AG10803 (cell line): ENCODE data around the gene STRN.
"Not testable (repeated sequence)": the region's sequence is repeated elsewhere in the genome, so short reads cannot be mapped to it uniquely, and the experiment has no call there.

Experiments
- DNase-seq: peaks from one replicate; pipeline ENCODE4 v3.0.0; 2010; ENCODE audit warnings: low read depth
- H3K4me3 ChIP-seq: 2 replicates; pipeline ENCODE4 v1.5.1; 2011; ENCODE audit warnings: mild to moderate bottlenecking, low read length, control low read depth
- TF ChIP-seq, protein P1 (sequence below): conservative IDR thresholded peaks from 2 replicates; pipeline ENCODE4 v1.5.1; 2011; ENCODE audit warnings: mild to moderate bottlenecking, low read length, control low read depth, inconsistent platforms

Gene STRN, protein sequence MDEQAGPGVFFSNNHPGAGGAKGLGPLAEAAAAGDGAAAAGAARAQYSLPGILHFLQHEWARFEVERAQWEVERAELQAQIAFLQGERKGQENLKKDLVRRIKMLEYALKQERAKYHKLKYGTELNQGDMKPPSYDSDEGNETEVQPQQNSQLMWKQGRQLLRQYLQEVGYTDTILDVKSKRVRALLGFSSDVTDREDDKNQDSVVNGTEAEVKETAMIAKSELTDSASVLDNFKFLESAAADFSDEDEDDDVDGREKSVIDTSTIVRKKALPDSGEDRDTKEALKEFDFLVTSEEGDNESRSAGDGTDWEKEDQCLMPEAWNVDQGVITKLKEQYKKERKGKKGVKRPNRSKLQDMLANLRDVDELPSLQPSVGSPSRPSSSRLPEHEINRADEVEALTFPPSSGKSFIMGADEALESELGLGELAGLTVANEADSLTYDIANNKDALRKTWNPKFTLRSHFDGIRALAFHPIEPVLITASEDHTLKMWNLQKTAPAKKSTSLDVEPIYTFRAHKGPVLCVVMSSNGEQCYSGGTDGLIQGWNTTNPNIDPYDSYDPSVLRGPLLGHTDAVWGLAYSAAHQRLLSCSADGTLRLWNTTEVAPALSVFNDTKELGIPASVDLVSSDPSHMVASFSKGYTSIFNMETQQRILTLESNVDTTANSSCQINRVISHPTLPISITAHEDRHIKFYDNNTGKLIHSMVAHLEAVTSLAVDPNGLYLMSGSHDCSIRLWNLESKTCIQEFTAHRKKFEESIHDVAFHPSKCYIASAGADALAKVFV

DNA sequence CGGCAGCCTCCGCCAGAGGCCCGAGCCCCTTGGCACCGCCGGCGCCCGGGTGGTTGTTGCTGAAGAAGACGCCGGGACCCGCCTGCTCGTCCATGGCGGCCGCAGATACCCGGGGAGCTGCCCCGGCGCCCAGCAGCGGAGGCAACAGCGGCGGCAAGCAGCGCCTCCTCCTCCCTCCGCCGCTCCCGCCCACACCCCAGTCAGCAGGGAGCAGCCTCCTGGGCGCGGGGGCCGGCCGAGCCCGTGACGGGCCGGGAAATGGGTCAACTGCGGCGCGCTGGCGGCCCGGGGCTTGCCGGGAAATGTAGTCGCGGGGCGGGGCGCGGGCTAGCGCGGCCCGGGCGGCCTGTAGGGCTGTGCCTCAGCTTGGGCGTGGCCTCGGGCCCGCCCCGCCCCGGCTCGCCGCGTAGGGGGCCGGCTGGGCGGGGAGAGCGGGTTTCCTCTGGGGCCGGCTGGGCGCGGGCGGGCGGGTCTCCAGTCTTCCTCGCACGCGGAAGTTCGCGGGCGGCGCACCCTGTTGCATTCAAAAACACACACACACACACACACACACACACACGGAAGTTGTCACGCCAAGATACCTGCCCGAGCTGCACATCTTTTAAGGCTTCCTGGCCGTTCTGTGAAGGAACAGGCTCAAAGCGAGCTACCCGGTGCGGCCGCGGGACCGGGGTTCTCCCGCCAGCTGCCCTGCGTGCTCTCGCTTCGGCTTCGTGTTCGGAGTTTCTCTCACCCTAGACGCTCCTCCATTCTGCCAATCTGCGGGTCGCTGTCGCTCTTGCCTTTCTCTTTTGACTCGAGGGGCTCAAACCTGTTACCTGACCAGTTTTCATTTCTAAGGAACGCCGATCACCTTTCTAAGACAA is at the start of gene STRN:
Gene STRN, minus strand, starts transcription at position 167 of the 866 bp plus-strand sequence. Its CDS starts 73 bp downstream, at position 94.
- peak; percentile 96 for DNase-seq
- H3K4me3 ChIP-seq: peak within 1 kb of the TSS; percentile 91
- TF ChIP-seq, protein P1, sequence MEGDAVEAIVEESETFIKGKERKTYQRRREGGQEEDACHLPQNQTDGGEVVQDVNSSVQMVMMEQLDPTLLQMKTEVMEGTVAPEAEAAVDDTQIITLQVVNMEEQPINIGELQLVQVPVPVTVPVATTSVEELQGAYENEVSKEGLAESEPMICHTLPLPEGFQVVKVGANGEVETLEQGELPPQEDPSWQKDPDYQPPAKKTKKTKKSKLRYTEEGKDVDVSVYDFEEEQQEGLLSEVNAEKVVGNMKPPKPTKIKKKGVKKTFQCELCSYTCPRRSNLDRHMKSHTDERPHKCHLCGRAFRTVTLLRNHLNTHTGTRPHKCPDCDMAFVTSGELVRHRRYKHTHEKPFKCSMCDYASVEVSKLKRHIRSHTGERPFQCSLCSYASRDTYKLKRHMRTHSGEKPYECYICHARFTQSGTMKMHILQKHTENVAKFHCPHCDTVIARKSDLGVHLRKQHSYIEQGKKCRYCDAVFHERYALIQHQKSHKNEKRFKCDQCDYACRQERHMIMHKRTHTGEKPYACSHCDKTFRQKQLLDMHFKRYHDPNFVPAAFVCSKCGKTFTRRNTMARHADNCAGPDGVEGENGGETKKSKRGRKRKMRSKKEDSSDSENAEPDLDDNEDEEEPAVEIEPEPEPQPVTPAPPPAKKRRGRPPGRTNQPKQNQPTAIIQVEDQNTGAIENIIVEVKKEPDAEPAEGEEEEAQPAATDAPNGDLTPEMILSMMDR: no peak

DNA sequence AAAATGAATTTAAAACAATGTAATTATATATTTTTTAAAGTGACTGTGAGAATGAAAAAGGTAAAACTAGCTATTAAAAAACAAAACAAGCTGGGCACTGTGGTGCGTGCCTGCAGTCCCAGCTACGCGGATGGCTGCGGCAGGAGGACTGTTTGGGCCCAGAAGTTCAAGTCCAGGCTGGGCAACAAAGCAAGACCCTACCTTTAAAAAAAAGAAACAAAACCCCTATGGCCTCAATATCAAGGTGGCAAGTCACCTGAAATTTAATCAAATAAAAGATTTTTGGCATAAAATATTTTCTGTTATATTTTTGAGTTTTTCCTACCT is 46.9 kb upstream of the STRN start:
- TF ChIP-seq, protein P1: no peak
- no peak overlapping the region for H3K4me3 ChIP-seq
- DNase-seq: no peak

DNA sequence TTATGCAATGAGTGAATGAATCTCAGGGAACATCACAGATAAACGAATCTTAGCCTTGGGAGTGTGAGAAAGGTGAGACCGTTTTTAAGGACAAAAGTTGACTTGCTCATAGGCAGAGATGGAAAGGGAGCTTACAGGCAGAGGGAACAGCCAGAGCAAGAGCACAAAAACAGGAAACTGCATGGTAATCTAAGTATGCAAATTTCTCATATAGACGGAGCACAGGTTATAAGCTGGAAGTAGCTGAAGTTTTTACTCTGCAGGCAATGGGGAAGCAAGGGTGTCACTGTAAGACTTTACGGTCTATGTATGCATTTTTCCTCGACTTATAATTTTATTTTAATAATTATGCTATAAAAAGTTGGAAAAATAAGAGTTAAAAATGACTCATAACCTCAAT is 44.8 kb upstream of the STRN start:
- no peak overlapping the region for H3K4me3 ChIP-seq
- no peak for DNase-seq
- TF ChIP-seq, protein P1: no peak

DNA sequence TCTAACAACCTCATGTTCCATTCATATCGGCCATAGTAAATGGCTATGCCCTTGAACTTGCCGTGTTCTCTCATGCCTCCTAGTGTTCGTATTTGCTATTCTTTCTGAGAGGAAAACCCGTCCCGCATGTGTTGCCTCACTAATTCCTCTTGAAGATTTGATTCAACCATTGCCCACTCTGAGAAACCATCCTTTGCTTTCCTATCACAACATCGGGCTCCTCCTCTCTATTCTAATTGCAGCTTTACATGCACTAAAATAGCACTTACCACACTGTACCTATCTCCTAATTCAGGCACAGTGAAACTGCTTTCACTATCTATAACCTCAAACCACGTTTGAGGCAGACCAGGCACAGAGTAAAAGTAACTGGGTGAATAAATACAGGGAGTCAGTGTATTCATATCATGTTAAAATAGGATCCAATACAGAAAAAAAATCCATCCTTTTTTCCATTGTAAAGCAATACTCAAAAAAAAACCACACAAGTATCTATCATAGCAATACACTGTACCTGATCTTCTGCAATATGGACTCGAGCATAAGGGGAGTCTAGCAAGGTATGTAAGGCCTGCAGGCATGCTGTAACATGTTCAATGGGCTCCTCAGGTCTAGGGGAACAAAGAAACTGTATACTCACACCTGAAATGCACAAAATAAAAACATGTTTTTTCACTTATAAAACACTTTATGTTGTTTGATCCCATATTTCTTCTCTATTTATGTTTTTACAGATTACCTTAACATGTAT is 39.0 kb upstream of the STRN start:
- peak; percentile 5 for DNase-seq
- no peak overlapping the region for H3K4me3 ChIP-seq
- TF ChIP-seq, protein P1: peak; percentile 22

DNA sequence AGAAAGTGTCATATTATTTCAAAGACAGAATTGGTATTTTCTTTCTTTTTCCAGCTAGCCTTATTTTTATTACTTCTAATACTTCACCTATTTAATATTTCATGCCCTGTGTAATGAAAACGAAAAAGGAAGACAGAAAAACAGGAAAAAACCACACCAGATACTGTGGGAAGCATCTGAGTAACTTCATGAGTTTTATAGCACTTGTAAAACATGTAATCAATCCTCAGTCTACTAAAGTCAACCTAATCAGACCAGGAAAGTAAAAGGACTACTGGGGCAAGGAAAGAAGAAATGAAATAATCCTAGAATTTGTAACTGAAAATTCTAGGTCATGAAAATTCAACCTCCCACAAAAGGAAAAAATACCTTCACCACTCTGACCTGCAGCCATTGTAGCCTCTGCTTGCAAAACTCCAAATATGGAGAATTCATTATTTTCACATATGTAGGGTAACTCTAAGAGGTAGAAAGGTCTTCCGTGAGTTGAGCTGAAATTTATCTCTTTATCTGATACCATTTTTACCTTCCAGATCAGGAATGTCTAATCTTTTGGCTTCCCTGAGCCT is 34.7 kb upstream of the STRN start:
- no peak overlapping the region for H3K4me3 ChIP-seq
- TF ChIP-seq, protein P1: no peak
- no peak for DNase-seq

DNA sequence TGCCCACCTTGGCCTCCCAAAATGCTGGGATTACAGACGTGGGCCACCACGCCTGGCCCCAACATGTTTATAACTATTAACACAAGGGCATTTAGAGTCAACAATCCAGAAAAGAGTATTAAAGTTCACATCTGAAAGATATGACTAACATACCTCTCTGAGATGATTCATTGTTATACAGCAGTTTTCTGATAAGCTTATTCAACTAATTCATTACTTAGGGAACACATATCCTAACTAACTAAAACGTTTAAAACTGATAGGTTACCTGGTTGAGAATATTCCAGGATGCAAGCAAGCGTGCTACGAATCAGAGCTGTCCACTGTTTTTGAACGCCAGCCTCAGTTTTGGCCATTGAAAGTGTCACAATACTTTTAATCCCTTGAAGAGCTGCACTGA is 34.0 kb upstream of the STRN start:
- no peak overlapping the region for H3K4me3 ChIP-seq
- TF ChIP-seq, protein P1: no peak
- no peak for DNase-seq

DNA sequence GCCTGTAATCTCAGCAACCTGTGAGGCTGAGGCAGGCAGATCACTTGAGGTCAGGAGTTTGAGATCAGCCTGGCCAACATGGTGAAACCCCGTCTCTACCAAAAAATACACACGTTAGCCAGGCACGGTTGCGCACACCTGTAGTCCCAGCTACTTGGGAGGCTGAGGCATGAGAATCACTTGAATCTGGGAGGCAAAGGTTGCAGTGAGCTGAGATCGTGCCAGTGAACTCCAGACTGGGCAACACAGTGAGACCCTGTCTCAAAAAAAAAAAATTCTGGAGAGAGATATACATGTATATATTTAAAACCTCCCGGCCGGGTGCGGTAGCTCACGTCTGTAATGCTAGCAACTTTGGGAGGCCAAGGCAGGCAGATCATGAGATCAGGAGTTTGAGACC is 33.1 kb upstream of the STRN start:
- DNase-seq: not testable (repeated sequence)

More for the DNA sequence above, 33.1 kb upstream of the STRN start:
- H3K4me3 ChIP-seq: not testable (repeated sequence)
